ENCODE measurements around the gene ZBTB7B.
A peak's percentile ranks its signal among the peaks of the same experiment; 100 is the strongest.

ZBTB7B gene

DNA sequence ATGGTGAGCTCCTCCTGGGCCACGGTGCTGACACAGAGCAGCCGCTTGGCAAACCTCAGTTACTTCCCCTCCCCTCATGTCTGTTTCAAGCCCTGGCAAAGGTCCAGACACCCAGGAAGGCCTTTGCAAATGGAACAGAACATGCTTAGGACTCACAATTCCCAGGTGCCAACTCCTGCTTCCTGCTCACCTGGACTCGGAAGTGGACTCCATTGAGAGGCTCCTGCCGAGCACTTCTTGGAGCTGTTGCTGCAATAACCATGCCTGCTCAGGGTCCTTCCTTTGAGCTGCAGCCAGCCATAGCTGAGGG lies 20.3 kb downstream of the ZBTB7B start:
- TF ChIP-seq ZFX (IDR thresholded peaks at IDR 0.05; ENCODE audit: borderline replicate concordance): no peak
- TF ChIP-seq, protein P1, sequence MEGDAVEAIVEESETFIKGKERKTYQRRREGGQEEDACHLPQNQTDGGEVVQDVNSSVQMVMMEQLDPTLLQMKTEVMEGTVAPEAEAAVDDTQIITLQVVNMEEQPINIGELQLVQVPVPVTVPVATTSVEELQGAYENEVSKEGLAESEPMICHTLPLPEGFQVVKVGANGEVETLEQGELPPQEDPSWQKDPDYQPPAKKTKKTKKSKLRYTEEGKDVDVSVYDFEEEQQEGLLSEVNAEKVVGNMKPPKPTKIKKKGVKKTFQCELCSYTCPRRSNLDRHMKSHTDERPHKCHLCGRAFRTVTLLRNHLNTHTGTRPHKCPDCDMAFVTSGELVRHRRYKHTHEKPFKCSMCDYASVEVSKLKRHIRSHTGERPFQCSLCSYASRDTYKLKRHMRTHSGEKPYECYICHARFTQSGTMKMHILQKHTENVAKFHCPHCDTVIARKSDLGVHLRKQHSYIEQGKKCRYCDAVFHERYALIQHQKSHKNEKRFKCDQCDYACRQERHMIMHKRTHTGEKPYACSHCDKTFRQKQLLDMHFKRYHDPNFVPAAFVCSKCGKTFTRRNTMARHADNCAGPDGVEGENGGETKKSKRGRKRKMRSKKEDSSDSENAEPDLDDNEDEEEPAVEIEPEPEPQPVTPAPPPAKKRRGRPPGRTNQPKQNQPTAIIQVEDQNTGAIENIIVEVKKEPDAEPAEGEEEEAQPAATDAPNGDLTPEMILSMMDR (IDR thresholded peaks at IDR 0.05): no peak
- peak overlapping the region; percentile 98 for H3K27ac ChIP-seq

DNA sequence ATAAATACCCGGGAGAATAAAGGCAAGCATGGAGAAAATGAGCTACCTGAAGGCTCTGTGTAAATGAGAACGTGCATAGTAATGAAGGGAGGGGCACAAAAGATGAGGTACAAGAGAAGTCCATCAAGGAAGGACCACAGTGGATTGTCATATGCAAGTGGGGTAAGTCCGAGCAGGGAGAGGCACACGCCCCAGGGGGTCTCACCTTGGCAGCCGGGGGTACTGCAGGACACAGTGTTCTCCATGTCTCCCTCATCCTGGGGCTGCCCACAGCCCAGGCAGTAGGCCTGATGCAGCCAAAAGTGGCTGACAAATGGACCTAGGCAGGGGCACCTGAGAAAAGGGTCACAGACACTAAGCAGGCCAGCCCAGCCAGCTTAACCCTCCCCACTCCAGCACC lies 21.0 kb downstream of the ZBTB7B start:
- peak overlapping the region; percentile 98 for H3K27ac ChIP-seq
- TF ChIP-seq, protein P1 (IDR thresholded peaks at IDR 0.05): no peak
- TF ChIP-seq ZFX (IDR thresholded peaks at IDR 0.05; ENCODE audit: borderline replicate concordance): no peak

DNA sequence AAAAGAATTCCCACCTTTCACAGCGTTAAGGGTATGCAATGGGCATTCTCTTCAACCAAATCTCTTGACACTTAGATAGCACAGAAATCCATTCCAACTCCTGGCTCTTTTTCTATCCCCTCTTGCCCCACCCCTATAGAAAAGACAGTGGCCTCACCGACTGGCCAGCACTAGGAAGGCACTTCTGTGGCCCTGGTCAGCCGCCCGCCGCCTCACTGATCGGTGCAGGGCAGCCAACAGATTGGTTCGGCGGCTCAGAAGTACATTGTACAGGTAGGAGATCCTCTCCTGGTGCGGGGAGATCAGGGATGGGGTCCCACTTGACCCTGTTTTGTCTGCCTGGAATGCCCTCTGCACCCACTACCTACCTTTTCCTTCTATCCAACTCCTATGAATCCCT lies 21.7 kb downstream of the ZBTB7B start:
- peak overlapping the region; percentile 39; the same call in 1 of the 2 replicates for H3K27ac ChIP-seq
- no peak for TF ChIP-seq ZFX (IDR thresholded peaks at IDR 0.05; ENCODE audit: borderline replicate concordance)
- TF ChIP-seq, protein P1 (IDR thresholded peaks at IDR 0.05): no peak

DNA sequence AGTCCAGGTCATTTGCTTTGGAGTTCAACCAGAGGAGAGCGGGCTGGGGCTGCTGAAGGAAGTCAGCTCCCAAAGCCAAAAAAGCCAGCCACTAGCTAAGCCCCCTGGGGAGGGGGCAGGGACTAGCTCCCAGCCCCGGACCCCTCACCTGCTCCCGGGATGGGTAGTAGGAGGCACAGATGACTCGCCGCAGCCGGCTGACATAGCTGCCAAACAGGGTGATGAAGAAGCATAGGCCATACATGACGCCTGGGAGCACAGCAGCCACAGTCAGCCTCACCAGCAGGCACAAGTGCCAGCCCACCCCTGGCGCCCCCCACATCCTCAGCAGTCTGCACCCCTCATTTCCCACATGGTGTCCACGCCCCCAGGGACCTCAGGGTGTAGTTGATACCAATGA lies 23.6 kb downstream of the ZBTB7B start:
- peak overlapping the region; percentile 39 for H3K27ac ChIP-seq
- TF ChIP-seq, protein P1 (IDR thresholded peaks at IDR 0.05): no peak
- no peak for TF ChIP-seq ZFX (IDR thresholded peaks at IDR 0.05; ENCODE audit: borderline replicate concordance)

DNA sequence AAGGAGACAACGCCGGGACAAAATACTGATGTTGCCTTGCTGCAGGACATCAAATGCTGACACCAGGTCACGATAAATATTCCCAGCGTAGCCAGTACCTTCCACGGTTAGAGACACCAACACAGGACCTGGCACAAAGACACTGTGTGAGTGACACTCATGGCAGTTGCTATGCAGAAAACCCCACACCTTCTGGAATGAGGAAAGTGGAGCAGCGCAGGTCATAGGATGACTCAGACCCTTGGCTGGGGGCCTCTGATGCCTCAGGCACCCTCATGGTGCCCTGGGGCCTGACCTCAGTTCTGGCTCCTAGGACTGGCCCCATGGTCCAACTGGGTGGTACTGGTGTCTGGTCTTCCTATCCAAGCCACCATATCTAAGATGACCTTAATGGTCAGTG lies 24.0 kb downstream of the ZBTB7B start:
- no peak for TF ChIP-seq ZFX (IDR thresholded peaks at IDR 0.05; ENCODE audit: borderline replicate concordance)
- TF ChIP-seq, protein P1 (IDR thresholded peaks at IDR 0.05): no peak
- no peak overlapping the region for H3K27ac ChIP-seq

DNA sequence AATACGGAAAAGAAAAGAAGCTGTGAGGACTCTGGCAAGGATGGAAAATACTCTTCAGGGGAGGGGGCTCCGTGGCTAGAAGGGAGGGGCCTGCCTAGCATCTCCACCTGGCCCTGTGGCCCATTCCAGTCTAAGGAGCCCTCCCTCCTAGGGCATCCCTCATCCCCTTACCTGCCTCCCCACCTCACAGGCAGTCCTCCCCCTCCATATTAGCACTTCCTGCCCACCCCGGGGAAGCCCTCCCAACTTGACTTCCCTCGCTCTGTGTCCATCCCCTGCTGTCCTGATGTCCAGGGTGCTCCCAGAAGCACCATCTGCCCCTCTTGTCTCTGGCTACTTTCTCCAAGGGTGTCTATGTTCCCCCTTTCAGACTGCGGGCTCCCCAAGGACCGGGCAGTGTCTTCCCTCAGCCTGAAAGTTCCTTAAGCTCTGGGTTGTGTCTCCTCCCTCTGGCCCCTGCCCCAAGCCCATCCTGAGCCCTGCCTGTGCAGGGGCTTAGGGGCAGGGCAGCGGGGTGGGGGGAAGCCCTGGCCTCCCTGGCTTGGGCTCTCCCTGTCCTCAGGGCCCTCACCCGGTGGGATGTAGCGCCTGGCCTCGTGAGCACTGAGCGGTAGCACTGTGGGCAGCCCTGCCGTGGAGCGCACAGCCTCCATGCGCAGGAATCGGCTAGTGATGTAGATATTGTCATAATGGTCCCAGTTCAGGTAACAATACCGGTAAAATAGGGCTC lies 27.1 kb downstream of the ZBTB7B start:
- TF ChIP-seq, protein P1 (IDR thresholded peaks at IDR 0.05): no peak
- TF ChIP-seq ZFX (IDR thresholded peaks at IDR 0.05; ENCODE audit: borderline replicate concordance): no peak
- no peak overlapping the region for H3K27ac ChIP-seq

DNA sequence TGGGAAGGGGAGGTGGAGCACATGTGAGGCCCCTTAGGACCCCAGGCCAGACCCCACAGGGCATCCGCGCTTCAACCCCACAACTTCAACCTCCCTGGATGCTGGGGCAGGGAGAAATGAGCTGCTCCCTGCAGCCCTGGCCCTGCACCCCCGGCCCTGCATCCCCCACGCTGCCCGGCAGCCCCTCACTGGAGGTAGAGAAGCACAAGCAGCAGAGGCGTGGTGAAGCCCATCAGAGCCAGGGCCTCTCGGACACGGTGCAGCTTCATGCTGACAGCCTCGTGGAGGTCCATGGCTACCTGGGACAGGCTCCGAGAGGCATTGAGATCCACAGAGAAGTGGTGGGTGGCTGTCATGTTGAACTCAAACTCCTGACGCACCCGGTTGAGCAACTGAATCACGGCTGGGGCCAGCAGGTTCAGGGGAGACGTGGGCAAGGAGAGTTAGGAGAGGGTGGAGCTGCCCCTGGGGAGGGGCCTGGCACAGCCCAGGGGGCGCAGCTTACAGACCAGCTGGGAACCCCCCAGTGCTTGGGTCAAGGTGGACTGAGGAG lies 27.7 kb downstream of the ZBTB7B start:
- TF ChIP-seq ZFX (IDR thresholded peaks at IDR 0.05; ENCODE audit: borderline replicate concordance): no peak
- TF ChIP-seq, protein P1 (IDR thresholded peaks at IDR 0.05): no peak
- H3K27ac ChIP-seq: no peak overlapping the region
